ENCODE results near the gene SLC8B1.

Gene SLC8B1

DNA sequence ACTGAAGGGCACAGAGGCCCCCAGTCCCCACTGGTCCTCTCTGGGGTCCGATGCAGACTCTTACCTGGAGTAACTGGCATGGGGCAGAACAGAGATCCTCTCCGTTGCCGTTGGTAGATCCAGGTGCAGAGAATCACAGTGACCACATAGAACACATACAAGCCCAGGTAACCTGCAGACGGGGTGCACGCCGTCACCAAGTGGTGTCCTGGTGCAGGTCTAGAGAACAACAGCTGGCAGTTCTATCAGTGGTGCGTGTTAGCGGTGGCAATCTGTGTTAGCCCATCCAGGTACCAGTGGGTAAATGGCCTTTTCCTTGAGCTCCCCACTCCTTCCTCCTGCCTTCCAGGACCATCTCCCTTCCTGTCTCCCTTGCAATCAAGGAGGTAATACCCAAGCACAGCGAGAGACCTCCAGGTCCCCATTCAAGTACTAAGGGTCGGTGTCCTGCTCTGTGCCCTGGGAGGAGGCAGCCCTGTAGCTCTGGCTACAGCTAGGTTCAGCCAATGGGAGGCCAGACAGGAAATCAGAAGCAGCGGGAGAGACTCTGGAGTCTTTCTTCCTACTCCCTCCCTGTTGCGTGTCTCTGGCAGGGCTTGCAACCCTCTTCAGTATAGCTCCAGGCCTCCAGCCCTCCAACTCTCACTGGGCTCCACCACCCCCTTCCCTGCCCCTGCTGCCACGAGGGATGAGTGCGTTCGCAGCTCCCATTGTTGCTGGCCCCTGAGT is 15.8 kb downstream of the SLC8B1 start:
- DNase-seq, result no peak

DNA sequence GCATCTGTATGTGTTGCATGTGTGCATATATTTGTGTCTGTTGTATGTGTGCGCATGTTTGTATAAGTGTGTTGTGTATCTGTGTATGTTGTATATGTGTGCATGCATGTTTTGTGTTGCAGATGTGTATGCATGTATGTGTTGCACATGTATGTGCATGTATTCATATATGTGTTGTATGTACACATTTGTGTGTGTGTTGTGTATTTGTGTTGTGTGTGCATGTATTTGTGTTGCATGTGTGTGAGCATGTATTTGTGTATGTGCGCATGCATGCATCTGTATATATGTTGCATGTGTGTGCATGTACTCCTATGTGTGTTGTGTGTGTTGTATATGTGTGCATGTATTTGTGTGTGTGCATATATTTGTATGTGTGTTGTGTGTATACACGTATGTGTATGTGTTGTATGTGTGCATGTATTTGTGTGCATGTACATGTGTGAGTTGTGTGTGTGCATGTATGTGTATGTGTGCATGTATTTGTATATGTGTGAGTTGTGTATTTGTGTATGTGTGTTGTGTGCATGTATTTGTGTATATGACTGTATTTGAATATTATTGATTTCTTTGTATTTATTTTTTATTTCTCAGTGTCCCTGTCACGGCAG is 16.8 kb downstream of the SLC8B1 start:
- DNase-seq, result no peak

DNA sequence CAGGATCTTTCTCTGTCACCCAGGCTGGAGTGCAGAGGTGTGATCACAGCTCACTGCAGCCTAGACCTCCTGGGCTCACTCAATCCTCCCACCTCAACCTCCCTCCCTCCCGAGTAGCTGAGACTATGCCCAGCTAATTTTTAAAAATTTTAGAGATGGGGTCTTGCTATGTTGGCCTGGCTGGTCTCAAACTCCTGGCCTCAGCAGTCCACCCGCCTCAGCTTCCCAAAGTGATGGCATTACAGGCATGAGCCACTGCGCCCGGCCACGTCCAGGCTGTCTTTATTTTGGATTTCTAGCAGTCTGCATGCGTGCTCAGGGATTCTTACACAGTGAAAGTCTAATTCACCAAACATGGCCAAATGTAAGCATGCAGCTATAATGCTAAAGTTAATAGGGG is 17.8 kb downstream of the SLC8B1 start:
- no peak for DNase-seq

DNA sequence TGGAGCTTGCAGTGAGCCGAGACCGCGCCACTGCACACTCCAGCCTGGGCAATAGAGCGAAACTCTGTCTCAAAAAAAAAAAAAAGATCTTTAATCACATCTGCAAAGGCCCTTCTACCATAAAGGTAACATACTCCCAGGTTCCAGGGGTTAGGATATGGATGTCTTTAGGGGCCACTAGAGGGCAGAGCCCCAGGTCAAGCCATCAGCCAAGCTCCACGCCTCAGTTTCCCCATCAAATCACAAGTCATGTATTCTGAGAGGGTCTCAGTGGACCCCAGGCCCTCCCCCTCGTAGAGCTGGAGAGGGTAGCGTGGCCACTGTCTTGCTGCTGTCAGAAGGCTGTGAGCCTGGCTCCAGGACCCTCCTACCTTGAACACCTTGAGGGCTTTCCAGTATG is 18.8 kb downstream of the SLC8B1 start:
- DNase-seq, result no peak

DNA sequence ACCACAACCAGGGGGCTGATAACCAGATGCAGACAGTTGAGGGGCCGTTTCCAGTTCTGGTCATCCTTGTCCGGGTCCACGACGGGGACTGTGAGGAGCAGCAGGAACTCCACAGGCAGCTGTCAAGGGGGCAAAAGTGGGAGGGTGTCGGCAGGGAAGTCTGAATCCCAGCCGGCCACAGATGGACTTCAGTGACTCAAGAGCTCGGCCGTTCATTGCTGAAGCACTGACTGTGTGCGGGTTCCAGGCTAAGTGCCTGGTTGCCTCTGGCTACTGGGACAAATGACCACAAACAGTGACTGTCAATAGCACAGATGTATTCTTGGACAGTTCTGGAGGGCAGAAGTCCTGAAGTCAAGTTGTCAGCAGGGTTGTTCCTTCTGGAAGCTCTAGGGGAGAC is 19.6 kb downstream of the SLC8B1 start:
- DNase-seq, result no peak

DNA sequence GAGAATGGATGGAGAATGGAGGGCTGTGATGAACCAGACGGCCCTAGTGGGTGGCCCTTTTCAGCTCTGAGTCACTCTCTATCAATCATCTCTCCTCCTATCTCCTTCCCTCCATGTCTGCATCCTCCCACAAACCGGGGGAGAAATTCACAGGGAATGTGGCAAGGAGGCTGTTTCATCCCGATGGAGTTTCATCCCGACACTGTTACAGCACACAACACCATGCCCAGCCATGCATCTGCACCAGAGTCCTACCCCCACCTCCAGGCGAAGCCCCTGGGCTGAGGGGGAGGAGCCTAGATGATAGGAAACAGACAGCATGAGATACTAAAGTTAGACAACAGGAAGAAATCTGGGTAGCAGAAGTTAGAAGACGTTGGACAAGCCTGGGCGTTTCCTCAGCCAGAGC is 20.8 kb downstream of the SLC8B1 start:
- DNase-seq, result no peak

DNA sequence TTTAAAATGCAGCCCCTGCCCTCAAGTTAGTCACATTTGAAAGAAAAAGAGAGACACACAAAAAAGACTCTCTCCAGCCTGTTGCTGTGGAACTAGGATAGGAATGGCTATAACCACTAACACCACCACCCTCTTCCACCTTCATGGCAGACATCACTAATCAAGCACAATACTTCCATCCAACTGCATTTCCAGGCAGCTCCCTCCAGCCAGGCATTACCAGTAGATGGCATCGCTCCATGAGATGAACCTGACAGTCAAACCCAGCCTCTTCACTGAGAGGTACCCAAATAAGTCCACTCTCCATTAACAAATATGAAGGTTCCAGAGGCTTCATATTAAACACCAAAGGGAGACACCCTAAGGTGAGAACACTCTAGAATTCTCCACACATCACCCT is 24.4 kb downstream of the SLC8B1 start:
- no peak for DNase-seq

DNA sequence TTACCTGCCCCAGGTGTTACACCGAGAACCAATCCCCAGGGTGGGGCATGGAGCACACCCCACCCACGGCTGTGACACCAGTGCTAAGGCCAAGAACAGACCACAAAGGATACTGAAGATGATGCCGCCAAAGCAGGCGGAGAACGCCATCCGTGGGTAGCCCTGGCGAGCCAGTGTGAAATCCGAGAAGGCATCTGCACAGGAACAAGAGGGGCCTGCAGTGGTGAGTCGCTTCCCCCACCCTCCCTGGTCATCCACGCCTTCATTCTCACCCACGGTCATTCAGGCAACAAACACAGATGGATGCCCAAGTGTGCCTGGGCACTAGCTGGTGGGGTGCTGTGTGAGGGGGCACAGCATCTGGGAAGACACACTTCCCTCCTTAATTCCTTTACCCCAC is 28.5 kb downstream of the SLC8B1 start:
- DNase-seq, result no peak

DNA sequence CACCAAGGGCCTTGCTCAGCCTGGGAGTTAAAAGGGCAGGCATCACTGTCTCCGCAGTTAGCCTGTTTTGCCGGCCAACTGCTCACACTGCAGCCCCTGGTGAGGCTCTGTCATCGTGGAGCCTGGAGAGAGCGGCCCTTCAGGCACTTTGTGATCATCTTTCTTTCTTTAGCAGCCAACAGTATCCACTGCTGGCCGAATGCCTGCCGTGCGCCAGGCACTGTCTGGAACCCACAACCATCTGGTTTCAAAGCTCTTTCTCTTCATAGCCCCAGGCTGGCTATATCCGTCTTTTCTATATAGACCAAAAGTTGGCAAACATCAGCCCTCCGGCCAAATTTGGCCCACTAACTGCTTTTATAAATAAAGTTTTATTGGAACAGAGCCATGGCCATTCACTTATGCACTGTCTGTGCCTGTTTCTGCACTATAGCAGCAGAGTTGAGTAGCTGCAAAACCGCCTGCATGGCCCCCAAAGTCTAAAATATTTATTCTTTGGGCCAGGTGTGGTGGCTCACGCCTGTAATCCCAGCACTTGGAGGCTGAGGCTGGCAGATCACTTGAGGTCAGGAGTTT is 29.5 kb downstream of the SLC8B1 start:
- no peak for DNase-seq

DNA sequence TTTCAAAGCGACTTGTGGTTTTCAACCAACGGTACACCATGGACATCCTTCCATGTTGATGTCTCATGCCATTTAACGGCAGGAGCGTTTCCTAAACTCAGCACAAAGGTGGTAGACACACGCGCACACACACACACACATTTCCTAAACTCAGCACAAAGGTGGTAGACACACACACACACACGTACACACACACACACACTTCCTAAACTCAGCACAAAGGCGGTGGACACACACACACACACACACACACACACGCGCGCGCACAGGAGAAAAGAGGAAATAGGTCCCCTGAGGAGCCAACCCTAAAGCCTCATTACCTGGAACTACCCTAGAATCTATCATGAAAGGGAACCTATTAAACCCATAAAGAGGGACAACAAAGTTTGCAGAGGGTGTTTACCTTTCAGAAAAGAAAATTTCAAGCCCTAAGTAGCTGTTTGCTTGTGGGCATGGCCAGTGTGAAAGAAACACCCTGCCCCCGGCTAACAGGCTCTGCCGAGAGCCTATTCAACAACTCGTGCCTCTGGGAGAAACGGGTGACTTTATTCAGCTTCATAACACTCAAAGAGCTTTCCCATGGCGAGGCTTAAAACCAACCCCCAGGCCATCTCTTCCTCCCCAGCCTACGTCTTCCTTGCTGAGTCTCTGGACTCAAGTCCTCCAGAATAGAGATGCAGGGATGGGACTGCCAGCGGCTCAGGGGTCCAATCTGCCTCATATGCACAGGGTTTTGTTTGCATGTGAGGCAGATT is 31.8 kb downstream of the SLC8B1 start:
- no peak for DNase-seq

DNA sequence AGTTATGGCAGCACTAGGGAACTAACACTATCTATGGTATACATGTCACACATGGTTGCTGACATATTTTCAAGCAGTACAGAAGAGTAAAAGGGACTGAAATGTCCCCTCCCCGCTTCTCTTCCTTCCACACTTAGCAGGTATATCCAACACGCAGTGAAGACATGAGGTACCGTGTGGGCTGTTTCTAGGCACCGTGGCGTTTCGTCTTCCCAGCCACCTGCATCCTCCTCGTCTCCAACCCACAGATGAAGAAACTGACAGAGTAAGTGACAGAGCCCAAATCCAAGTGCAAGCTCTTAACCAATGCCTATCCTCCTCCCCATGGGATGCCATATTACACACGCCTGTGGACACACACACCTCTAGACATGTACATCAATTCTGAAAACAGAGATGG is 32.4 kb downstream of the SLC8B1 start:
- DNase-seq, result no peak

DNA sequence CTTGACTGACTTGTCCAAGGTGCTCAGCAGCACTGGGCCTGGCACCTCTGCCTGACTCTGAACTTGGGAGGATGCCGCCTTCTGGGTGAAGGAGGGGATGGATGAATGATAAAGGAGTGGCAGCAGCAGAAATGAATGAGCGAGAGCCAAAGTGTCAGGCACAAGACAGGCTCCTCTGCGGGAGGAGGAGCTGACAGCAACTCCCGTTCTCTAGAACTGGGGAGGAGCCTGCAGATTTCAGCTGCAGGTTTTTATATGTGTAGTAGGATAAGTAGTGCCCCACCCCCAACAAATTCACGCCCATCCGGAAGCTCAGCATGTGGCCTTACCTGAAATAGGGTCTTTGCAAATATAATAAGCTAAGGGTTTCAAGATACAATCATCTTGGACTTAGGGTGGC is 33.1 kb downstream of the SLC8B1 start:
- DNase-seq, result no peak

DNA sequence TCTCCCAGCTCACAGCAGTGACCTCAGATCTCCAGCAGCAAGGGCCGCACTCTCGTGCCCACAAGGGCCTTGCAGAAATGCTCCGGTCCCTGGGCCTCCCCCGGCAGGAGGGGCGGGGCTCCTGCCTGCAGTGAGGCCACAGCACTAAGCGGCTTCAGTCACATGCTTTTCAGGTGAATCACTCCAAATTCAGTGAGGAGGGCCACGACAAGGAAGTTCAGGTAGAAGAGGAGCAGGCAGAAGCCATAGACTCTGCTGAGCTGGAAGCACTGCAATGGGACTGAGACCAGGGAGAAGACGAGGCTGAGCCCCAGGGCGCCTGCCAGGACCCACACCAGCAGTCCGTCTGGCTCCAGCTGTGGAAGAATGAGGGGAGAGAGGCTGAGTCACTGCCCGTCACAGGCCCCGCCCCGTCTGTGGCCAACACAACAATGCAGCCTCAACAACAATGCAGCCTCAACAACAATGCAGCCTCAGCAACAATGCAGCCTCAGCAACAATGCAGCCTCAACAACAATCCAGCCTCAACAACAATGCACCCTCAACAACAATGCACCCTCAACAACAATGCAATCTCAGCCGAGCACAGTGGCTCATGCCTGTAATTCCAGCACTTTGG is 35.2 kb downstream of the SLC8B1 start:
- DNase-seq, result no peak

DNA sequence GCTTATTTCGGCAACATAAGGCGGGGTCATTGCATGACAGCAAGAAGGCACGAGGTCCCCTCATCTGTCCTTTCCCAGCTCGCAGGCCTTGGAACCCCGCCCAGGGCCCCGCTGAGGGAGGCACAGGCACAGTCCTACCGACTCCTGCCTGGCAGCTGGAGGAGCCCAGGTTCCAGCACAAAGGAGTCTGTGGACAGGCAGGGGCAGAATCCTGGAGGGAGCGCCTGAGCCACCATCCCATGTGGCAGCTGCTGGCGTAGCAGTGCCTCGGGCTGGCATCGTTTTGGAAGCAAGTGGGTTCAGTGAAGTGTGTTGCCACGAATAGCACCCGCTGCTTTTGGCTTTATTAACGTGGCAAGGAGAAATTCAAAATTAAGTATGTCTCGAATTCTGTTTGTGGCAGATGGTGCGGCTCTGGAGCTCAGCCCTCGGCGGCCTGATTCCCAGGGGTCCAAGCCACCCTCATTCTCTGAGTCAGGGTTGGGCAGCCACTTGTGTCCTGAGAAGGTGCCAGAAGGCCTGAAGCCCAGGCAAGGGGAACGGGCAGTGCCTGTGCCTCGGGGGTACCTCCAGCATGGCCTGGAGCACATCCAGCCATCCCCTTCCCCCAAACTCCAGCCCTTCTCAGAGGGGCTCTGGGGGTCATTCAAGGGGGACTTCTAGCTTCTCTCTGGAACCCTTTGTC is 35.9 kb downstream of the SLC8B1 start:
- DNase-seq, result no peak

DNA sequence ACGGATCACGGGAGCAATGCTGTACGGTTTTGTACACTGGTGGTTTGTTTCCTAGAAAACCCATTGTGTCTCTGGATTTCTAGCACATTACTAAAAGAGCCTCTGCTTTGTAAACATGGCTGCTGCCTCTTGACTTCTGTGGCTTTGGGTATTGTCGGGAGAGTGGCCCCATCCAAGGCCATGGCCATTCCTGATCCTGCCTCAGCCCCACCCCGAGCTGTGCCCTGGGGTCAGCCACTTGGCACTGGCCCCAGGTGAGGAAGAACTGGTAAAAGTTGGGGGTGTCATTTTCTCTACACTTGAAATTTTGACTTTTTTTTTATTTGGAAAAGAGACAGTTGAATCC is 36.5 kb downstream of the SLC8B1 start:
- no peak for DNase-seq

DNA sequence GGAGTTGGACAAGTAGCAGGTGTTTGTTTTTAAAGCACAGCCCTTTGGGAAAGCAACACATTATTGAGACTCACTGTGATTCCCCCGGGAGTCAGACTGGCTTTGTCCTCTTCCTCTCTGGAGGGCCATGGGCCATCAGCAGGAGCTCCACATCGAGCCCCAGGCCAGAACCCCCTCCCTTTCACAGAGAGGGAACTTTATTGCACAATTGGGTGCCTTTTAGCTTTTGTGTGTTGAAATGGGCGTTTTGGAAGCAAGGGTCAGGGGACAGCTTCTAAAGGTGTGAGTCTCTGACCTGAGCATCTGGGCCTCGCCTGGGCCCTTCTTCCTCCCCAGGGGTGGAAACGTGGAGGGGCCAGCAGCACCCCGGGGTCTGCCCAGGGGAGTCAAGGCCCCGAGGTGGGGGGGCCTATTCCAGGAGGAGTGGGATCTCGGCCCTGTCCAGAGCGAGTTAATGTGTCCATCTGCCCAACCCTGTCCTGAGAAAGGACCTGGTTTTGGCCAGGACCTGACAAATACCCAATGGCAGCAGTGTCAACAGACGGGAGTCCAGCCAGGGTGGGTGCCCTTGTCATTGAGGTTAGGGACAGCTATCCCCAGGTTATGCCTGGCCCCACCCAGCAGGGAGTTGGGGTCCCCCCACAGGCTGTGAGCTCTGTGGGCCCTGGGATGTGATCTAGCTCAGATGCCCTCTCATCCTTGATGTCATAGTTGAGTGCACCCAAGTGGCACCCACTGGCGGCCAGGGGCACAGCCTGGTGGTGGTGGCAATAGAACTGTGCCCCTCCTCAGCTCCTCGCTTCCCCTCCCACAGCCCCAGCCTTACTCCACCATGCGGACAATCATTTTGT is 37.1 kb downstream of the SLC8B1 start:
- DNase-seq, result no peak

DNA sequence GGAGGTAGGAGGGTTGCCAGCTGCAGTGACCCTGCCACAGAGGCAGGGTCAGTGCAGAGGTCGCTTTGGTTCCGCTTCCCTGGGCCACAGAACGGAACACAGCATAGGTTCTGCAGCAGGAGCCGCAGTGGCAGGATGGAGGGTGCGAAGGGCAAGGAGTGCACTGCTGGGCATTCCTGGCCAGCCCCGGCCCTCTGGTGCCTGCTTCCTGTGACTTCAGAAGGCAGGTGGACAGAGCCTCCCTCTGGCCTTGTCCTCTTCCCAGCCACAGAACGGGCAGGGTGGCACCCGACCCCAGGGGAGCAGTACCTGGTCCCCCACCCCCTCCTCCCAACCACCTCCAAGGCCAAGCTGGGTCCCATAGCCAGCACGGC is 37.7 kb downstream of the SLC8B1 start:
- no peak for DNase-seq

DNA sequence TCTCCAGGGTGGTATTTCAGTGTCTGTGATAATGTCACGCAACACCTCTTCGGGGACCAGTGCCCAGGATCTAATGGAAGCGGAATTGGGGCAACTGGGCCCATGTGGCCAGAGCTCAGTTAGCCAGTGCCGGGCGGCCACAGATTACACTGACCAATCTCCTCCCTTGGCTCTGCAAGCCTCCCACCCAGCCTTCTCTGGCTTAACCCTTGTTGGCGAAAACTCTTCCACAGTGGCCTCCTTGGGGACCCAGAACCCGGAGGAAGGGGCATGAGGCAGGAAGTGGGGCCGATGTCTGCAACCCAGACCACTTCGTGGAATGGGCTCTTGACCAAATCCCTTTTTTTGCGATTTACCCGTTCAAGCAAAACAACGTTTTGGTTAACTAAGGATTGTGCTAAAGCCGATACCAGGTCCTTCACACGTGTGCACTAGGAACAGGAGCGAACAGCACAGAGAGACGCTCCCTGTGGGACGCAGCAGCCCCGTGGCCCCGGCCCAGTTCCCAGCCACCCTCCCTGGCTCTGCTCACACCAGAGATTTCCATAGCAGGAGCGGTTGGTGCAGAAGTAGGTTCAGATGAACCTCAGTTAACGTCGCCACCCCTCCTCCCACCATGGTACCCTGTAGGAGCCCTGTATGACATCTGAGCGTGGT is 38.2 kb downstream of the SLC8B1 start:
- DNase-seq, result no peak

DNA sequence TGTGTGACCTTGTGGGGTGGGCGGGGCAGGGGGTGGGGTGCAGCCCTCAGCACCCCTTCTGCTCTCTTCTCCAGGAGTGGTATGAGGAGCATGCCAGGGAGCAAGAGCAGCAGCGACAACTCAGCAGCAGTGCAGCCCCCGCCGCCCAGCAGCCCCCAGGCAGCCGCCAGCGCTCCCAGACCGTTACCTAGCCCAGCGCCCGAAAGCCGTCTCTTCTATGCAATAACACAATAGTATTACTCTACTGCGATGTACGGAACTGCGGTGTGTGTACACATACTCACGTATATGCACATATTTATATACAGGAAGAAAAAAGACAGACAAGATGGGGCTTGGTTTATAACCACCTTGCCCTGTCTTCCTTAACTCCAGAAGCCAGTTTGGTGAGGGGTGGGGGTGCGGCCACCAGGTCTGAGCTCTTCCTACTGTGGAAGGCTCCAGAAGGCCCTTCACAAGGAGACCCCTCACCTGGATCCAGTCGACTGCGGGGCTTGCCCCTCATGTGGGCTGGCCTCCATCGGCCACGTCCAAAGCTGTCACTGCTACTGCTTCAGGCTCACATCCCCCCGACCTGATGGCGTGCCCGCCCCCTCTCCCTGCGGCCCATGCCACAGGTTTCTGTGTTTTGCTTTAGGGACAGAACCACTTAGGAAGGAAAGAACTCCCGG is 38.9 kb downstream of the SLC8B1 start:
- no peak for DNase-seq

DNA sequence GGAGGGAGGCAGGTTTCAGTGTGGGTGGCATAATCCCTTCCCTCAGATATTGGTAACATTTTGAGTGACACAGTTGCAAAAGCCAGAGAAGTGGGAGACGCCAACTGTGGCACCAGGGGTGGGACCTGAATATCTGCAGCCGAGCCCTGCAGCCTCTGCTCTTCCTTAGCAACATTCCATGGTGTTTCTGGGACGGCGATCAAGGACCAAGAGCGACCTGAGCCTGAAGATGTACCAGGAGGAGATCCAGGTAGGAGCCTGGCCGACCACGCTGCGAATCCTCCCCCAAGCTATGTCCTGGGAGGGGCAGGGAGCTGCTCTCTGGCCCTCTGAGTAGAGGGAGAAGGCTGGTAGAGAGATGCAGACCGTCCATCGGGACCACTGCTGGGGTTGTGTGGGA is 41.8 kb downstream of the SLC8B1 start:
- no peak for DNase-seq

DNA sequence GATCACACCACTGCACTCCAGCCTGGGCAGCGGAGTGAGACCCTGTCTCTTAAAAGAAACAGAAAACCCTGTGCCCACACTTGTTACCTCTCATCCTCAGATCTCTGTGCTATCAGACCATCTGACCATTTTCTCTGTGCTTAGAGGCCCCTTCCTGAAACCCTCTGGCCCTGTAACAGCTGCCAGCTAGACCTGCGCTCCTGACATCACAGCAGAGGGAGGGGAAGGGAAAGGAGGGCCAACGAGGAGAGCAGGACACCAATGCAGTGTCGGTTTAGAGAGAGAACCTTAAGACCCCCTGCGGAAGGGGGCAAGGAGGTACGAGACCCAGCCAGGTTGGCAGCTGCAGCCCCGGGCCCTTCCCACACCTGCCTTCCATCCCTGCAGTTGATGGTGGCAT is 42.4 kb downstream of the SLC8B1 start:
- DNase-seq, result no peak
